ENCODE data around the gene OR52N5. TPM values are rescaled to one million over a fixed set of nuclear protein-coding genes. Genes with fewer than 3 reads are reported as not detected.
A peak's percentile ranks its signal among the peaks of the same experiment; 100 is the strongest.

Gene OR52N5
- total and polyA plus RNA-seq, 2 donors (not counting 3 experiments of a cell fraction or from before 2014, with no cell fraction given): not detected

GRCh38 chr11:5808500-5809121, 25.5 kb upstream of the OR52N5 start, which contains the start of gene OR52N2:
OR52N2 (plus strand) TSS chr11:5808924; CDS start chr11:5820336, 11,412 bp downstream.
- CTCF ChIA-PET: interaction anchor here (0.8 to 2.9 kb wide), 5 partner anchors 14 to 1172 kb away, joined by 3 to 38 read pairs (median 10); partner anchors contain the start of genes OR51D1 and TRIM5
- peak; percentile 80 for FAIRE-seq

More at GRCh38 chr11:5808500-5809121, 25.5 kb upstream of the OR52N5 start, which contains the start of gene OR52N2:
- no TSS peak for BruUV-seq (replicated peaks)
- H2AFZ ChIP-seq (ENCODE audit: low read depth, low read length): peak within 1 kb of the TSS; percentile 89
- intact Hi-C loops (cut with micrococcal nuclease) (loop anchor here (1.0 to 2.0 kb wide), 9 partner anchors 124 to 1182 kb away; partner anchors contain the start of genes OR51D1 and TRIM5), dilution Hi-C loops (cut with MboI; ENCODE audit: extremely low pct_ligation_motif_present, low sequenced_read_pairs) (no loop called here)
- no peak within 1 kb of the TSS for H3K9ac ChIP-seq (replicated peaks; ENCODE audit: extremely low read depth, insufficient read depth, low read length)
- no peaks in the 10 kb centered on the region for H3K79me2 ChIP-seq (ENCODE audit: control insufficient read depth, insufficient read depth, low read length)
- peaks cover 0 to 3% of the 10 kb centered on the region in 2 experiments for H3K27me3 ChIP-seq (ENCODE audit: control insufficient read depth in 2 of 2, insufficient read depth in 2 of 2, low read length in 2 of 2)
- no peaks in the 10 kb centered on the region for H4K20me1 ChIP-seq (replicated peaks; ENCODE audit: control insufficient read depth, extremely low read depth, insufficient read depth, low read length)
- no peaks in the 10 kb centered on the region for H3K9me1 ChIP-seq (replicated peaks; ENCODE audit: control insufficient read depth, extremely low read depth, insufficient read depth, low read length)
- peaks cover 7% of the 10 kb centered on the region for H3K4me1 ChIP-seq (ENCODE audit: control insufficient read depth, extremely low read depth, insufficient read depth, low read length)
- POLR2A ChIA-PET: no interaction called here
- no peaks in the 10 kb centered on the region for H3K36me3 ChIP-seq (ENCODE audit: control insufficient read depth in 2 of 2, extremely low read depth in 1 of 2, insufficient read depth in 2 of 2, low read length in 2 of 2)
- DNase-seq (ENCODE audit: low read depth, low spot score): peak; percentile 72
- TF ChIP-seq FOS (IDR thresholded peaks at IDR 0.05; ENCODE audit: borderline replicate concordance, insufficient read depth, low read length) (no peak), CTCF (IDR thresholded peaks at IDR 0.05; ENCODE audit: extremely low read depth in 1 of 2, insufficient read depth in 1 of 2, low read depth in 1 of 2, low read length in 2 of 2) (peak; percentile 76 to 77)
- H3K4me3 ChIP-seq (replicated peaks in 1 of 3; ENCODE audit: insufficient read depth in 1 of 3, low read depth in 1 of 3, low read length in 3 of 3): peak within 1 kb of the TSS; percentile 7 to 50 (median 22)
- peak within 1 kb of the TSS; percentile 63 for H3K4me2 ChIP-seq (ENCODE audit: insufficient read depth, low read length)
- no peaks in the 10 kb centered on the region for H3K9me3 ChIP-seq (replicated peaks; ENCODE audit: control insufficient read depth, insufficient read depth, low read length)
- no peak within 1 kb of the TSS for H3K27ac ChIP-seq (ENCODE audit: insufficient read depth, low read depth, low read length)
